HG03342 (cell line): ENCODE results near the gene ACACB.
A peak's percentile ranks its signal among the peaks of the same experiment; 100 is the strongest.

Experiments used
- ATAC-seq: cut with Tn5 transposase; IDR thresholded peaks from one replicate; pipeline ENCODE4 v1.9.1; 2021; ENCODE audit warnings: mild to moderate bottlenecking, moderate library complexity; ENCODE audit not compliant: unreplicated experiment

The ACACB gene

GRCh38 chr12:109115758-109116610 lies at the start of gene ACACB:
Gene ACACB (plus strand): TSS chr12:109116587. CDS start chr12:109139406, 22,819 bp downstream.
- no peak for ATAC-seq

DNA sequence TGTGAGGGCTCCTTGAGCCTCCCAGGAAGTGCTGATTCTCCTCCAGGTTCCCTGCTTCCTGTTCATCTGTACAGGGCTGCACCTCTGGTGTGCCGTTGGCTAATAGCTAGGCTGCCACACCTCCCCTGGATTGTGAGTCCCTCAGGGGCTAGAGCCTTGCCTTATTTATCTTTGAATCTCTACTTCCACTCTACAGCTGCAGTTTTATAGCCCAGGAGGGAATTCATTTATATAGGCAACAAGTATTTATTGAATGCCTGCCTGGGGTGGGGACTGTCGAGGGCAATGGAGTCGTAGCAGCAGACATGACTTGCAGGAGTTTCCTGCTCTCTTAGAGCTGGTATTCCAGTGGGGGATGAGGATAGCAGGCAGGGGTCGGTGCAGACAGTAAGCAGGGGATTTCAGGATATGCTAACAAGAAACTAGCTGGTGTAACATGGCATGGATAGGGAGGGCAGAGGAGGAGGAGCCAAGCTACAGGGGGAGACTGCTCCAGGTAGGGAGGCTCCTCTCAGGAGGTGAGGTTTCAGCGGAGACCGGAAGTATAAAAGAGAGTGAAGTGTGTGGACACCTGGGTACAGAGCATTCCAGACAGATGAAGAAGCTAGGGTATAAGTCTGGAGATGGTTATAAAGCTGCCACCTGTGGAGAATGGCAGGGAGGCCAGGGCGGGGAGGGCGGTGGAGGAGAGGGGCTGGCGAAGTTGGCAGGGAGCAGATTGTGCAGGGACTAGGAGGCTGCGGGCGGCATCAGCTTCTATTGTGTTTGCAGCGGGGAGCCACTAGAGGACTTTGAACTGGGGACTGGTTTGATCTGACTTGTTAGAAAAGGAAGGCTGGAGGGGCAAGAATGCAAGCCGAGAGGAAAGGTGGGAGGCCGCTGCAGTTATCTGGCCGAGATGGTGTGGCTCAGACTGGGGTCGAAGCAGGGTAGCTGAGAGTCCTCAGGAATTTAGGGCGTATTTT lies 46.8 kb upstream of the ACACB start:
- no peak for ATAC-seq

- ATAC-seq: no peak
Observed at GRCh38 chr12:109074866-109075265, 41.5 kb upstream of the ACACB start.

DNA sequence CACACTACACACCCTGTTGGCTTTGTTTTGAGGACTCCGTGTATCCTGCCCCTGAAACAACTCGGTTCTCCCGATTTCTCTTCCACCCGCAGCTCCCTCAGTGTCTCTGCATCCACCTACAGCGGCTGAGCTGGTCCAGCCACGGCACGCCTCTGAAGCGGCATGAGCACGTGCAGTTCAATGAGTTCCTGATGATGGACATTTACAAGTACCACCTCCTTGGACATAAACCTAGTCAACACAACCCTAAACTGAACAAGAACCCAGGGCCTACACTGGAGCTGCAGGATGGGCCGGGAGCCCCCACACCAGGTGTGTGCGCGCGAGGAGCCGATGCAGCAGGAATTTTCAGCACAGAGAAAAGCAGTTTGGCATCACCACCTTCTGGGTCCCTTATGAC lies 33.6 kb upstream of the ACACB start:
- no peak for ATAC-seq

GRCh38 chr12:109084425-109084824 lies 32.0 kb upstream of the ACACB start:
- ATAC-seq: no peak

DNA sequence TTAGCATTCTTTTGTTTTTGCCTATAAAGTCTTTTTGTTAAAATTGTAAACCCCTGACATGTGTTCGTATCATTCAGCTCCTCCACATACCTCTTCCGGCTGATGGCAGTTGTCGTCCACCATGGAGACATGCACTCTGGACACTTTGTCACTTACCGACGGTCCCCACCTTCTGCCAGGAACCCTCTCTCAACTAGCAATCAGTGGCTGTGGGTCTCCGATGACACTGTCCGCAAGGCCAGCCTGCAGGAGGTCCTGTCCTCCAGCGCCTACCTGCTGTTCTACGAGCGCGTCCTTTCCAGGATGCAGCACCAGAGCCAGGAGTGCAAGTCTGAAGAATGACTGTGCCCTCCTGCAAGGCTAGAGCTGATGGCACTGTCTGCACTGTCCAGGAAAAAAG lies 30.8 kb upstream of the ACACB start:
- ATAC-seq: no peak

DNA sequence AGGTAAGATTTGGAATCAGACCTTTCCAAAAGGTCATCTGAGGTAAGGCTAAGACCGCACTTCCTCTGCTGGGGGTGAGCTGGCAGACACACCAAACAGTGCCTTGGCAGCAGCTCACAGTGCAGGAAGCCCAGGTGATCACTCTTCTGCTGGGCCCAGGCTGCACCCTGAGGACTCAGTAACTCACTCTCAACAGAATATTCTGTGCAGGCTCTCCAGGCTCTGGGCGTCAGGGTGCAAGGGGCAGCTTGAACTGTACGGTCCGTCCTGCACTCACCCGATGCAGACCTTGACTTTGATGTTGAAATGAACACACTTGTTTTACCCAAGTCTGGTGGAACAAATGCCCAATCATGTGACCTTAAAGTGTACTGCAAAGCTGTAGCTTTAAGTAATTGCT lies 29.1 kb upstream of the ACACB start:
- no peak for ATAC-seq

GRCh38 chr12:109088818-109089217 lies 27.6 kb upstream of the ACACB start:
- no peak for ATAC-seq

DNA sequence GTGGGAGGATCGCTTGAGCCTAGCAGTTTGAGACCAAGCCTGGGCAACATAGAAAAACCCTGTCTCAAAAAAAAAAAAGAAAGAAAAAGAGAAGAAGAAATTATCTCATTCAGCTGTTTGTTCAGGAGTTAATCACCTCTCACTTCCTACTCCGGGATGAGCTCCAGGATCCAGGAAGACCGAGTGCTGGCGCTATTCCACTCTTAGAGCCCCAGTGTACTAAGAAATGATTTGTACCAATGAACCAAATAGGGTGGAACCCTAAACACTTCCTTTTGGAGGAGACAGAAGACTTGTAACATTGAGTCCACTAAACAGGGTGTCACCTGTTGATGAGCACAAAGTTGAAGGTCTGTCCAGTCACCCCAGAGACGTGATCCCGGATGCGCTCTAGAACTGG lies 26.7 kb upstream of the ACACB start:
- no peak for ATAC-seq

GRCh38 chr12:109092497-109093021 lies 23.8 kb upstream of the ACACB start:
- no peak for ATAC-seq

- peak; percentile 67 for ATAC-seq
Observed at GRCh38 chr12:109093022-109093918, 23.1 kb upstream of the ACACB start, which contains the start of gene ALKBH2. Gene ALKBH2 (minus strand): TSS chr12:109093472. CDS start chr12:109092786, 686 bp downstream.

- no peak for ATAC-seq
Observed at GRCh38 chr12:109097140-109097434, 19.3 kb upstream of the ACACB start.

GRCh38 chr12:109097435-109098182 lies 18.8 kb upstream of the ACACB start, which contains the start of gene UNG:
Gene UNG (plus strand): TSS chr12:109097597. CDS start chr12:109097680, 83 bp downstream.
- peak; percentile 89 for ATAC-seq

- ATAC-seq: peak; percentile 27
Observed at GRCh38 chr12:109098183-109098604, 18.2 kb upstream of the ACACB start.

GRCh38 chr12:109098651-109099050 lies 17.7 kb upstream of the ACACB start:
- no peak for ATAC-seq

DNA sequence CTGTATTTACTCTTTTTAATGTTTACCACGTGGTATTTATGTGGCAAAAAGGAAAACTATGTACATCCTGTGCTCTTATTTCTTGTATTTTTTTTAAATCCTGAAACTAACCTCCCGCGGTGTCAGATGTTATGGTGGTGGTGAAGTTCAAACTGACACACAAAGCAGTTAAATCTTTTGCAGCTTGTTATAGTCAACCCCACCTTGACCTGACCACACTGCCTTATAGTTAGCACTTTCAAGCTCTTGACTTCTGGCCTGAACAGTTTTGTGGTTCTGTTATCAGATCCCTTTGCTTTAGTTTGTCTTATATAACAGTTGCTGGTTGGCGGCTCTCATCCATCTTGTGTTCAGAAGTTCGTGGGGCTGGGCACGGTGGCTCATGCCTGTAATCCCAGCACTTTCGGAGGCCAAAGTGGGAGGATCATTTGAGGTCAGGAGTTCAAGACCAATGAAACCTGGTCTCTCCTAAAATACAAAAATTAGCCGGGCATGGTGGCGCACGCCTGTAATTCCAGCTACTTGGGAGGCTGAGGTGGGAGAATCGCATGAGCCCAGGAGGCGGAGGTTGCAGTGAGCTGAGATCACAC lies 16.9 kb upstream of the ACACB start:
- ATAC-seq: no peak

DNA sequence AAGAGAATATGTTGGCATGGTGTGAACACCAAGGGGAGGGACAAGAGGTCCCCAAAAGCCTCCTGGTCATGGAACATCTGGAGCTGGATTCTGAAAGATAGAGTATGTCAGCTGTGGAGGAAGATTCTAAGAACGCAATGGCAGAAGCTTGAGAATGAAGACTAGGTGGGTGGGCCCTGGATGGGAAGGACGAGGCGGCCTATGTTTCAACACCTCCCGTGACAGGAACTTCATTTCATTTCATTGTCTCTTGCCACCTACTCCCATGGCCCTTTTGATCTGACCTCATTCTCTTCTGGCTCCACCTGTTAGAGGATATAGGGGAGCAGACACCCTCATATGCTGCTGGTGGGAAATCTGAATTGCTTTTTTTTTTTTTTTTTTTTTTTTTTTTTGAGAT lies 15.6 kb upstream of the ACACB start:
- no peak for ATAC-seq

DNA sequence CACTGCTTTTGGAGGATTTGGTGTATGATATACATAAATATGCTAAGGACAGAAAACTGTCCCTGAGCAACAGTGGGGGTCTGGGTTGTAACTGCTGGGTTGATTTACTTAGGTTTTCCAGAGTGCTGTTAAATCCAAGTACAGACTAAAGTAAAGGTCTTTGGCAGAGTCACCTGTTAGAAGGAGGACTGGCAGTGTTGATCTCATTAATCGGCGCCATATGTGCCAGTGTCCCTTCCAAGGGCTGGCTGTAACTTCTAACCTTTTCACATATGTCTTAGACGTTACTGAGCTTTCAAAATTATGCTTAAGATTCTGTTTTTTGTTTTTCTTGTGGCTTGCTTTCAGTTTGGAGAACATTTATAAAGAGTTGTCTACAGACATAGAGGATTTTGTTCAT lies 13.9 kb upstream of the ACACB start:
- no peak for ATAC-seq

DNA sequence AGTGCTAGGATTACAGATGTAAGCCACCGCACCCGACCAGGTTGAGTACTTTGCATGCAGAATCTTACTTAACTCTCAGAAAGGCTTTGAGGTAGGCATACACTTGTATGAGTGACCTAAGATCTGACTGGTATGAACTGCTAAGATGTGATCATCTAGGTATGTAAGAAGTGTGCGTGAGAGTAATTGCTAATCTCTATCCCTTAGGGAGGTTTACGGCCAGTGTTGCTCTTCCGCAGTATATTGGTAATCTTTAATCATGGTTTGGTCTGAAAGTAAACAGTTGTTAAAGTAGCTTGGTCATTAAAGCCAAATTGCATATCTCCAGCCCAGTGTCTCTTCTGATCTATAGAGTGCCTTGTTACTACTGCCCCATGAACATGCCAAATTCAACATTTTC lies 11.2 kb upstream of the ACACB start:
- no peak for ATAC-seq
